ENCODE results near the gene DNAH6.

The DNAH6 gene

DNA sequence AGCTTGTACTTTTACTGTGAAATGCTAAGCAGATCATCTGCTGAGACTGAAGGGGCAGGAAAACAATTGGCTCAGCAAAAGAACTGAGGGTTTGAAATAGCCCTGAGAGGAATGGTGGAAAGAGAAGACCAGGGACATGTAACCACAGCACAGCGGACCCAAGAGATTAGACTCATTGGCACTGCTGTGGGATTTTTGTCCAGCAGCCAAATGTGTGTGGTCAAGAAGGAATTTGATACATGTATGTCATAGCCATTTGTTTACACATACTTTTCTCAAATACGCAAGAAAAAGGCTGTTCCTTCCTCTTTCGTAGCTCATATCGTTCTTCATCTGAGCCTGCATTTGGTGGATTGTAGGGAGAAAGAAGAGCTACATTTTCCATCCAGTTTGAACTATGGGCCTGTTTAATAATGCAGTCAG lies 290.8 kb downstream of the DNAH6 start:
- DNase-seq: no peak

DNA sequence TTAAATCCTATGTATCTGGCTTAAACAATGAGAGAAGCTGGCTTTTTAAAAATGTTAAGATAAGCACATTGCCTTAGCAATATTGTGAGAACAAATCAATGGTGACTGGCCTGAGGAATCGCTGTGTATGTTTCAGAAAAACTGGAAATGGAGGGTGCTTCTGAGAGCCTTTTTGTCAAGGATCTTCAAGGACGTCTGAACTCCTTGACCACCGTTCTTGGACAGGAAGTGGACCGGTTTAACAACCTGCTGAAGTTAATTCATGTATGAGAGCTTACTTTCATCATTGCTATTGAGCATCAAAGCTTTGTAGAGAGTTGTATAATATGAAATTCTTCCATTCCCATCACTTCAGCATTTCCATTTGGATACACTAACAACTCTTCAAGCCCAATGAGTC lies 292.0 kb downstream of the DNAH6 start:
- no peak for DNase-seq

DNA sequence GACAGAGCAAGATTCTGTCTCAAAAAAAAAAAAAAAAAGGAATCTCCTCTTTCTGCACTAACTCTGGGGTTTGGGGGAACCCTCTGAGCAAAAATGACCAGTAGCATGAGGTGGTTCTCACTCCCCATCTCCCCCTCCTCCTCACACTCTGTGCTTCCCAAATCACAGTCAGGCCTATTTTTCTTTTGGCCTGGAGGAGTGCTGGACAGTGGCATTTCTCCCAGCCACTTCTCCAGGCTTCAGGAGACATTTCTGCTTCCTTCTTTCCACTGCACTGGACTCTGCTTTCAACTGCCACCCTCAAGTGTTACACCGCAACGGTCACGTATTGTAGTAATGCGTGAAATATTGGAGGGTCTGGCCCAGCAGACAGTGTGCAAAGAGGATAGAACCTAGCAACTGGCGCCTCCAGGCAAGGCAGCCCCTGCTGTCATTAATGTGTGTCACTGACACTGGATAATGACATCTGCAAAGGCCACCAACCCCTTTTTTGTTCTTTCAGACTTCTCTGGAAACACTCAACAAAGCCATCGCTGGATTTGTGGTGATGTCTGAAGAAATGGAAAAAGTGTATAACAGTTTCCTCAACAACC lies 295.6 kb downstream of the DNAH6 start:
- DNase-seq: no peak

DNA sequence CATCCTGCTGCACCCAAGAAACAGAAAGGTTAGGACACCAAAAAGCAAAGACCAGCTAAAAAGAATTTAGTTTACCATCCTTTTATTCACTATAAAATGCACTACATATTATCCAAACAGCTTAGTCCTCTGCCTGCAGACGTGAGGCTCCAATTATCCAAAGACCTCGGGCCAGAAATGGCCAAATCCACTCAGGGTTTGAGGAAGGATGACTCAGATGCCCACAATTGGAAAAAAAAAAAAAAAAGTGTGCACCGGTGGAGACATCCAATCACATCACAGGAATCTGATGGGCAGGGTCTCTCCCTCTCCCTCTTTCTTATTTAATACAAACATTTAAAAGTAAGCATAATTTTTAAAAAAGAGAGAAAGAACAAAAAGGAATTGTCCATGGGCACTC lies 298.8 kb downstream of the DNAH6 start:
- DNase-seq: no peak

DNA sequence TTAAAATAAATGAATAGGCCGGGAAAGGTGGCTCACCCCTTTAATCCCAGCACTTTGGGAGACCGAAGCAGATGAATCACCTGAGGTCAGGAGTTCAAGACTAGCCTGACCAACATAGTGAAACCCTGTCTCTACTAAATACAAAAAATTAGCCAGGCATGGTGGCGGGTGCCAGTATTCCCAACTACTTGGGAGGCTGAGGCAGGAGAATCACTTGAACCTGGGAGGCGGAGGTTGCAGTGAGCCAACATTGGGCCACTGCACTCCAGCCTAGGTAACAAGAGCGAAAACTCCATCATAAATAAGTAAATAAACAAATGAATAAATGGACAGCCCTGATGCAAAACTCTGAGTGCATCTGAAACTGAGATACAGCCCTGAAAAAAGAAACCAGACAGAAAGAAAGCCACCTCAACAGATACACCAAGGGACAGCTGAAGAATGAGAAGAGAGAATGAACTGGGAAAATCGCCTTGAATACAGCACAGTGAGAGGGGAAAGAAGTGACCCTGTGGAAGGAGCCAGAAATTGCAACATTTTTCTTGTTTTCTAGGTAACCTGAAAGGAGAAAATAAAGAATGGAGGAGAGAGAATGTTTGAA lies 300.2 kb downstream of the DNAH6 start:
- DNase-seq: no peak

DNA sequence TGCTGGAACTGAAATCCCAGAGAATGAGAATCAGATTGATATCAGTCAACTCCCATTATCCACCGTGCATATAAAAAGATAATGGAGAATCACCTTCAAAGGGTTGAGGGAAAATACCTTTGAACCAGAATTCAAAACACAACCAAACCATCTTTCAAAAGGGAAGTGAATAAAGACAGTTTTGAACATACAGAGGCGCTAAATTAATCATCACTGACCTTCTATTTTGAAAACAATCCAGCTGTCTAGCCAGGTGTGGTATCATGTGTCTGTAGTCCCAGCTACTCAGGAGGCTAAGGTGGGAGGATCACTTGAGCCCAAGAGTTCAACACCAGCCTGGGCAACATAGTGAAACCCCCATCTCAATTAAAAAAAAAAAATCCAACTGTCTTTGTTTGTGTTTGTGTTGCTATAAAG lies 300.9 kb downstream of the DNAH6 start:
- peak; percentile 50 for DNase-seq

DNA sequence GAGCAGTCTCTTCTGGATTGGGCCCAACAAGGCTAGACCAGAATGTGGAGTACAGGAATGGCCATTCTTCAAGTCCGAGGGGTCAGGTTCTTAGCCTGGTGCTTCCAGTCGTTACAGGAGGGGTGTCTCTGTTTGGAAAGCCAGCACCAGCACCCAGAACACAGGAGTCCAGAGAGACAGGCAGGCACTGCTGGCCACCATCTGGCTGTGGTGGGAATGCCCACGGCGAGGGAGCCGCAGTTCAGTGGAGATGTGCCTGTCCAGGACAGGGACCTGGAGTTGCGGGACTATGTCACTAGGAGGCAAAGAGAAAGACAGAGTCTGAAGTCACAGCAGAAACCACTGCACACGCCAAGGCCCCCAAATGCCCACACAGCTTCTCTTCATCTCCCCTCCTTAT lies 305.5 kb downstream of the DNAH6 start:
- no peak for DNase-seq

DNA sequence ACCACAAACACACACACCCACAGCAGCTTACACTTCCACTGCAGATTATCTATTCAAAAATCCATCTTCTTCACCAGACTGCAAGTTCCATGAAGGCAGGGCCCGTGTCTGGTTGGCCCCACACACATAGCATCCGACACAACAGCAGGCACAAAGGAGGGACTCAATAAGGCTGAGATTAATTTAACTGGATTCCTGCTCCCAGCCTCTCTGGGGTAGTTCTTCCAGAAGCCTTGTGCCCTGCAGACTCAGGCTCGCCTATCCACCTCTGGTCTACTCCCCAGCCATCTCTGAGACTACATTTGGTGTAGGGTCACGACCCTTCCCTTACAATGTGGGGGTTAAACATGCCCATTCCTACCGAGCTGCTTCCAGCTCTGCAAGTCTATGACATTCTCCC lies 306.9 kb downstream of the DNAH6 start:
- DNase-seq: no peak

DNA sequence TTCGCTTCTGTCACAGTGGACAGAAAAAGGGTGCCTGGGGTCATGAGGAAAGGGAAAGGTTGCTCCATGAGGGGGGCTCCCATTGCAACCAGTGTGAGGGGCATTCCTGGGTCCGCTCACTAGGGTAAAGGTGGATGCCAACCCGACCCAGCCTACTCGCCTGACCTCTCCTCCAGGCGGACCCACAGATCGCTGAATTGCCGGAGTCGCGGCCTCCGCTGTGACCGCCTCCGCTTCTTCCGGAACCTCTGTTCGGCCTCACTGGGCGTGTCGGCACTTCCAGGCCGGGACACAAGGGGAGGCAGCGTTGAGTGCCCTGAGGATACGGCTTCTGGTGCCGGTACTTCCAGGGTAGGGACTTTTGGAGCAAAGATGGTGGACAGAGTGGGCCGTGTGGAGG lies 307.5 kb downstream of the DNAH6 start:
- DNase-seq: no peak

DNA sequence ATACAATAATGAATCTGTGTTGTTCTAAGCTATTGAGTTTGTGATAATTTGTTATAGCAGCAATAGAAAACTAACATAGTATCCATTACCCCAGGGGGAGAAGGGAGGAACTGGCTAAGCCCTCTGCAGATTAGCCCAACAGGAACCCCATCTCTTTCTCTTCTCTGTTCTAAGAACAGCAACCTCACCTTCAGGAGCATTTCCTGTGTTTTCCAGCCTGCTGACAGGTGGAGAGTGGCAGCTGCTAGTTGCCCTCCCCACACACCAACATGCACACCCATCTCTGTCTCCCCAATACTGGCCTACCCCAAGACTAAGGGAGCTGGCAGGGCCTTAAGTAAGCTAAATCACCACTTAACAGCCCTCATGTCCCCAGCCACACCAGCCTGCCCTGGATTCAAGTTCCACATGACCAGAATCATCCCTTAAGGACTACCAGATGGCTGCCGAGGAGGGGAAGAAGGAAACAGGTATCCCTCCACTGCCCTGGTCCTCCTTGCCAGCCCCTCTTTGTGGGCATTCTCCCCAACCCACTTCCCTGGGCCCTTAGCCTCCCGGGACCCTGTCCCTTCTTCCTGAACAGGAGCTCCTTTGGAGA lies 311.8 kb downstream of the DNAH6 start:
- no peak for DNase-seq

DNA sequence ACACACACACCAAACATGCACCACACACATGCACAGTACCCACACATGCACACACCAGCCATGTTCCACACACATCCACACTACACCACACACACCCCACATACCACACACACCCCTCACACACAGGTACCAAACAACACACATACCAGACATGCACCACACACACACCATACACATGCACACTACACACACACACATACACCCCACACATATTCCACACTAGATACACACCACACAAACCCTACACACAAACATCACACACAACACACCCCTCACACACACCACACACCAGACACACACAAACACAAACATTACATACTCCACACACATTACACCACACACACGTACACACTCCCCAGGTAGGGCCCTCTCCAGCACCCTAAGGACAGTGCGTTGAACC lies 313.4 kb downstream of the DNAH6 start:
- DNase-seq: no peak

DNA sequence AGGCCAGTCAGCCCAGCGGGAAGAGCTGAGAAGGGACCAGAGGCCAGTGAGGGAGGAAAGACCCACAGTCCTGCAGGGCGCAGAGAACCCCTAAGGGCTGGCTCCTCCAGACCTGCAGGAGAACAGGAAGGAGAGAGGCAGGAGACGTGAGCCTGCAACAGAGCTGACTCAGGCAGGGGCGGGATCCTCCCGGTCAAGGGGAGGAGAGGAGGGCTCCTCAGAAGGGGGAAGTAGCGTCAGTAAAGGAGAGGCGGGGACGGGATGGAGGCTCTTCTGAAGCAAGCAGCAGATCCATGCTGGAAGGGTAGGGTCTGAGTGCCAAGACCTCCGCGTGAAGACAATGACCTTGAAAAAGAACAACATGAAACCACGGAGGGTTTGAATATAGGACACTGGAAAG lies 313.8 kb downstream of the DNAH6 start:
- no peak for DNase-seq

DNA sequence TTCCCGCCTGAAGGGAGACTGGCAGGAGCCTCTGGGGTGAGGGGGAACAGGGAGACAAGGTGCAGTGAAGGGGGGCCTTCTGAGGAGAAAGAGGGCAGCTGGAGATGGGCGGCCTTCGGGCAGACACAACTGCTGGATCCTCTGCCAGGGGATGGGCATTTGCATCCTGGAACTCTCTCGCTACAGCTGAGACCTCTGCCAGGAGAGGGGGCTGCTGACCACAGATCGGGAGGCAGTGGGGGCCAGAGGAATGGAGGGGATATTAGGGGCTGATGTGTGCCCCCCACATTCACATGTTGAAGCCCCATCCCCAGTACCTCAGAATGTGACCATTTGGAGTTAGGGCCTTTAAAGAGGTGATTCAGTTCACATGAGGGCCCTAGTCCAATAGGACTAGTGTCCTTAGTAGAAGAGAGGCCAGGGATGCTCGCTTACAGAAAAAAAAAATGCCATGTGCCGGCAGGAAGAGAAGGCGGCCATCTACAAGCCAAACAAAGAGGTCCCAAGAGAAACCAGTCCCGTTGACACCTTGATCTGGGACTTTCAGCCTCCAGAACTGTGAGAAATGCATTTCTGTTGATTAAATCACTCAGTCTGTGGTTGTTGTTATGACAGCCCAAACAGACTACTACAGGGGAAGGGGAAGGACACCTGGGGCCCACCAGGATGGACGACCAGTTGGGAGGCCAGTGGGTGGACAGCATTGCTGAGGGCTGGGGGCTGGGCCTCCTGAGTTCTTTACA lies 314.6 kb downstream of the DNAH6 start:
- DNase-seq: no peak

DNA sequence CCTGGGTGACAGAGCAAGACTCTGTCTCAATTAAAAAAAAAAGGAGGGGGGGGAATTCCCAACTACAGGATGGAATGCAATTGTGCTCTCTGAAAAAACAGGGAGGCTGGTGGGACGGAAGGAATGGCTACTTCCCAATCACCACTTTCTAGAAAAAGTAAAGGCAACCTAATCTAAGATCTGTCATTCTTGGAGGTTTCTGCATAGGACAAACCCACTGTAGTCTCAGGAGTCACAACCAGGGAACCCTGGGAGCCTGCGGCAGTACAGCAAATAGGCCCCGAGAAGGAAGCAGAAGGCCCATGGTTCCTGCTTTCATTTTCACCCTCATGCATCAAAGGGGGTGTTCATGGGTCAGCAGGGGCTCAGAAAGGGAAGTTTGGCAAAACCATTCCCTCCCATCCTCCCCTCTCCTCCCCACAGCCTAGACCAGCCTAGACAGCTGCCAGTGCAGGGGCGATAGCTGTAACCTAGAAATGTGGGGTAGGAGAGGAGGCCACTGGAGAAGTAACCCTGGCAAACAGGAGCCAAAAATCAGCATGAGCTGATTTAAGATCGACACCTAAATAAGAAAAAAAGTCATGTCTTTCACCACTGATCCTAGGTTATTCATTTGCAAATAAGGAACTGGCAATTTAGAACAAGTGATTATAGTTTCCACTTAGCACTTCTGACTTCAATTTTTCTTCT lies 316.6 kb downstream of the DNAH6 start:
- DNase-seq: peak; percentile 36

DNA sequence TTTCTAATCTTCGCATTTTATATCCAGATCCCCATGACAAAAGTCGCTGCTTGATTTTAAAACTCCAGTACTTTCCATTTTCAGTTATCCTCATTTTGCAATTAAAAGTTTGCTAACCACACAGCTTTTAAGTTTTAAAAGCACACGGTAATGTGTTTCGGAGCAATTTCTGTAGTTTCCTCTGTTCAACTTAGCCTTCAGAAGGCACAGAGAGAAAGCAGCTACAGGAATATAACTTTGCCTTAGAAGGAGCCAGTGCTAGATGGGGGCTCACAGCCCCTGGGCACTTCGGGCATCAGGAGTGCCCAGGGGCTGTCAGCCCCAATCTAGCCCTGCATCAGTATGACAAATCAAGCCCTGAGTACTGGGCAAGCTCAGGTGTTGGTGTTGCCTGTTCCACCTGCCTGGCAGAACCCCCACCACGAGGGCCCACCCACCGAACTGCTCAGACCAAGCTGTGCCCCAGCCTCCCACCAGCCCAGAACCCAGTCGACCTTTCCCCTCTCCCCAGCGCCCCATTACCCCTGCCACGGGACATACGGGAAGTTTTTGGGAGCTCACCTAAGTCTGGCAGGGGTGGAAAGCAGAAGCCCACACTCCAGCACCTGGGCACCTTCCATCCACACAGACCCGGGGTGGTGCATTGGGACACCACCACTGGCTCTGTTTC lies 317.3 kb downstream of the DNAH6 start:
- no peak for DNase-seq

DNA sequence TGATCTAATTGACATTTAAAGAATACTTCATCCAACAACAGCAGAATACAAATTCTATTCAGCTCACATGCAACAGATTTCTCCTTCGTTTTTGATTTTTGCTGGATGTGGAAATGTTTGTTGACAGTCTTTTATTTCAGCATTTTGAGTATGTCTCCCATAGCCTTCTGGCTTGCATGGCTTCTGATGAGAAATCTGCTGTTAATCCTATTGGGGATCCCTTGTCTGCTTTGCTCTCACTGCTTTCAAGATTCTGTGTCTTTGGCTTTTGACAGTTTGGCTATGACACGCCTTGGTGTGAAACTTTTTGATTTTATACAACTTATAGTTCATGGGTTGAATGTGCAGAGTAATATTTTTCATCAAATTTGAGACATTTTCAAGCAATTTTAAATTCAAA lies 319.9 kb downstream of the DNAH6 start:
- no peak for DNase-seq

DNA sequence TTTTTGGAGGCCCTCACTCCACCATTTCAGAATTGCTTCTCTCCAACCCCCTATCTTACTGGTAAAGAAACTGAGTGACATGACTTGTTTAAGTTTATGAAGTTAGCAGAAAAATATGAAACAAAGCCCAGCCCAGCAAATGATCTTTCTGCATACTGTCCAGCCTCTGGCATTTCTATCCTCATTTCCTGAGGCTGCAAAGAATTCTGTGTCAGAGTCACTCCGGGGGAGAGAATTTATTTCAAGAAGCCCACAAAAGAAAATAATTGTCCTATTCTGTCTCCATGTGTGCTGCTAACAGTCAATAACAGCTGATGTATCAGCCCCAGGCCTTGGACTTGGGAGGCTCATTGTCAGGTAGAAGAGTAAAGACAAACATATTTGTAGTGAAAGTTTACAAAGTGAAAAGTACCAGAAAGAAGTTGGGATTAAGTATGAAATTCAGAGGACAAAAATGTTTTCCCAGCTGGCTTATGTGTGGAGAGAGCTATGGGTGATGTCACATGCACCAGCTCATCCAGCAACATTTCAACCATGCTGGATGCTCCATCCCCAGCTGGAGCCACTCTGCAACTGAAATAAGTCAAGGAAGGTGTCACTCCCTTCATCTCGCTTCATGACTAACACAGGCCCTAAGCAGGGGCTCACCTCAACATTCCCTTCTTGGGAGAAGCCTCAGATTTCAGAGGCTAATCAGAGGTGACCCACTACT lies 322.3 kb downstream of the DNAH6 start:
- no peak for DNase-seq

DNA sequence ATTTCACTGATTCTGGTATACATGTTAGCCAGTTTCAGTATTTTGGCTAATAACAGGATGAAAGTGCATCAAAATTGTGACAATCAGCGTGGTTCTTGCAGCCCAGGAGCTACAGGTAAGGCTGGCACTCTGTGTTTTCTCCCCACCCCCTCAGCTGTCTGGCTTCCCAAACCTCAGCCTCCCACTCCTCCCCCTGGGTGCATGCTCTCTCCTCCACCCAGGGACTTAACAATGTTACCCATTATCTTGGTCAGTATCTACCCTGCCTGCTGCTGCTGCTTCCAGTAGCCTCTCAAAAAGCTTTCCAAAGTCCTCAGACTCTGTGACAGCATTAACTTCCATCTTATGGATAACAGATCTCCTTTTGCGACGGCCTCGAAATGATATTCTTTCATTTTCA lies 323.6 kb downstream of the DNAH6 start:
- no peak for DNase-seq

DNA sequence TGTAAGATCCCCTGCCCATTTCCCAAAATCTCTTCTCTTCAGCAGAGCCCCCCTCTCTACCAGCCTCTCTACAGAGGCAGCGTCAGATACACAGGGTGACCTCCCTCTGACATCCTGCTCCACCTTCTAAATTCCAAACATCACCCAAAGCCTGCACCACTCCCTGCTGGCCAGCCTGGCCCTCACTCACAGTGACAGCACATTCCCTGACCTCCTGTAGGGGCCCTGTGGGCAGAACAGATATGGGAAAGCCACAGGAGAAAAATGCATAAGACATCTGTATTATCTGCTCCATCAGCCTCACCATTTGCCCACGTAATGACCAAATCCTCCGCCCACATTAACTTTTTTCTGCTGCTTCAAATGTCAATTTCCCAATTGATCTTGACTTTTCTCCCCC lies 324.0 kb downstream of the DNAH6 start:
- no peak for DNase-seq

DNA sequence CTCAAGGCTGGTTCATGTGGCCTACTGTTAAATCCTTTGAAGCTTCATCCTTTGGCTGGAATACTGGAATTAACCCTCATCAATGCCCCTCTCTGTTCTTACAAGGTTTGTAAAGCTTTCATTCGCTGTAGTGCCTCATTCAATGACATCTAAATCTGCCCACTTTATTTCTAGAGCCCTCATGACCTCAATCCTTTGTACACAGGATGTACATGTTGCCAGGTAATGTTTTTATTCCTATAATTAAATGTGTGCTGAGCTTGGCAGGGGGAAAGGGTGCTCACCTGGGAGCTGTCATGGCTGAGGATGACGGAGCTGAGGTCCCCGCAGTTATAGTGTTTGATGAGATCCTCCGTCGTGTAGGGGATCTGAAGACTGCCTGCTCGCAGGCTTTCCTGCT lies 325.3 kb downstream of the DNAH6 start:
- DNase-seq: no peak

DNA sequence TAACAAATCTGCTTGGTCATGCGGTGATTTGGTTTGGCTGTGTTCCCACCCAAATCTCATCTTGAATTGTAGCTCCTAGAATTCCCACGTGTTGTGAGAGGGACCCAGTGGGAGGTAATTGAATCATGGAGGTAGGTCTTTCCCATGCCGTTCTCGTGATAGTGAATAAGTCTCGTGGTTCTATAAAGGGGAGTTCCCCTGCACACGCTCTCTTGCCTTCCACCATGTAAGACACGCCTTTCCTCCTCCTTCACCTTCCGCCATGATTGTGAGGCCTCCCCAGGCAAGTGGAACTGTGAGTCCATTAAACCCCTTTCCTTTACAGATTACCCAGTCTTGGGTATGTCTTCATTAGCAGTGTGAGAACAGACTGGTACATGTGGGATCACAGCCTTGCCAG lies 327.8 kb downstream of the DNAH6 start:
- no peak for DNase-seq

DNA sequence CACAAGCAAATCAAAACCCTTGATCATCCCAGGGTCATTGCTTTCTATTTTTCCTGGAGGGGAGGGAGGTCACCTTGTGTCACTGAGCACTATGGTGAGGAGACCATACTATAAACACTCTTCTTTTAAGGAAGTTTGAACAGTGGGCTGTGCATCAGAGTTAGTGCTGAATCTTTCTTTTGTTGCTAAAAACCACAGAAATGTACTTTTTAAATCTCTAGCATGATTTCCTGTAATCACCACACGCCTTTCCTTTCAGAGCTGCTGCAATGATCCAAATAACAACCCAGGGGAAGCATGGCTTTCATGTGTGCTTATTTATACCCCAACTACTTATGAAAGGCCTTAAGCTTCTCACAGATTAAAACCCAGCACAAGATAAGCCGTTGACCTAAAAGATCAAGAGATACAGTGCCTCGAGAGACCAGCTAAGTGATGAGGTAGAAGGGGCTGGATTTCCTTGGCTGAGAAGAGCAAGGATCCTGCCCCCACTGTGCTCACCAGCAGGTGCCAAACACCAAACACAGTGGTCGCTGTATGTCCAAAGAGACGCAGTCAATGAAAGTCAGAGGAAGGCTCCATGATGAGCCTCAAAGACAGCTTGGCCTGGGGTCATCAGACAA lies 329.9 kb downstream of the DNAH6 start:
- peak; percentile 85 for DNase-seq
